Tibial nerve (tissue), 4 donors: ENCODE data around the gene ZNF521. TPM values are rescaled to one million over a fixed set of nuclear protein-coding genes. Genes with fewer than 3 reads are reported as not detected.

Experiments used
- DNase-seq, 2 donors: peaks; one replicate each; pipeline ENCODE4 v3.0.0-alpha.2; 2019; ENCODE audit warnings: low spot score in 2 of 2
- H3K27ac ChIP-seq, 4 donors: fragments of 200-600 bp; sonication (generic) in 3 of 4; one replicate each; pipeline ENCODE4 v1.5.1; 2017 to 2019; ENCODE audit warnings: mild to moderate bottlenecking in 1 of 4
- H3K27me3 ChIP-seq, 2 donors: fragments of 200-600 bp; sonication (generic) in 1 of 2; one replicate each; pipeline versions ENCODE4 v1.5.1 to v1.6.0; 2017 to 2019
- H3K36me3 ChIP-seq, 3 donors: fragments of 200-600 bp; sonication (generic); one replicate each; pipeline ENCODE4 v1.5.1; 2018 to 2019
- H3K4me1 ChIP-seq, 4 donors: fragments of 200-600 bp; sonication (generic) in 3 of 4; one replicate each; pipeline ENCODE4 v1.5.1; 2017 to 2019
- H3K4me3 ChIP-seq, 4 donors: fragments of 200-600 bp; sonication (generic) in 3 of 4; one replicate each; pipeline ENCODE4 v1.5.1; 2017 to 2019; ENCODE audit warnings: mild to moderate bottlenecking in 1 of 4, moderate library complexity in 1 of 4
- H3K9me3 ChIP-seq, 4 donors: fragments of 200-600 bp; sonication (generic) in 3 of 4; one replicate each; pipeline ENCODE4 v1.5.1; 2017 to 2019
- EP300 ChIP-seq, 2 donors: sonication (generic); formaldehyde crosslinking; IDR thresholded peaks; one replicate each; pipeline ENCODE4 v1.6.1; 2017; ENCODE audit warnings: antibody characterized with exemption in 2 of 2, mild to moderate bottlenecking in 1 of 2
- POLR2A ChIP-seq, 2 donors: fragments of 450-650 bp; IDR thresholded peaks; one replicate each; pipeline ENCODE4 v1.6.1; 2017; ENCODE audit warnings: antibody characterized with exemption in 2 of 2, mild to moderate bottlenecking in 2 of 2, moderate library complexity in 2 of 2
- WGBS, 2 donors: methylation state at CpG; one replicate each; pipeline ENCODE4 v1.1.5; 2018; 5-methylcytosine and 5-hydroxymethylcytosine counted together
- total RNA-seq, 4 donors: library from RNA; depleted of rRNA; stranded (reverse); fragments of >200 nt; gene quantifications; one replicate each; pipeline ENCODE4 v1.1.0, GENCODE V29; 2016
- TF ChIP-seq, protein P1 (sequence below), 5 experiments: fragments of 200-600 bp in 3 of 5; fragments of 450-650 bp in 2 of 5; sonication (generic) in 3 of 5; IDR thresholded peaks; one replicate each; pipeline ENCODE4 v1.5.1; 2016 to 2019; ENCODE audit warnings: antibody characterized with exemption in 5 of 5, mild to moderate bottlenecking in 3 of 5, moderate library complexity in 2 of 5

The ZNF521 gene
- total RNA-seq, 4 donors from 2014 or later = 32.7 to 66.3 (median 43.4) TPM

DNA sequence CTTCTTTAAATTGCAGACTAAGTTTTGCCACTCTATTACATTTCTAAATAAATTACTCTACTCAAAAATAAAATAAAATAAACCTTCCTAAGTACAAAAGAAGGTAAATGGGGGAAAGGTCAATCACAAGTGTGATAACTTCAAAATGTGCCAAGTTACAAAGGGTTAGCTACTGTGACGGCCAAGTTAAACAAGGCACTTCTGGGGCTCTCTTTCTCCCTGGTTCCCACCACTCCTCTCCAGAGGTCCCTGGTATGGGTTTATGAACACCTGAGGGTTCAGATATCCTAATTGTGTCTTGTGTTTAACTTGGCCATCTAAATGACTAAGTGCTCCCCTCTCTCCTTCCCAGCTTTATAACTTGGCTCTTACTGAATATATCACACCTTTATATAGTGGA is 5.4 kb downstream of the ZNF521 start:
- no peaks in the 10 kb centered on the region for H3K36me3 ChIP-seq
- WGBS, 2 donors = 84 to 87% methylated on average over 1 of the region's 1 CpG
- peak overlapping the region in 2 of 4 donors; percentile 34 to 51 for H3K27ac ChIP-seq
- no peak overlapping the region for H3K4me3 ChIP-seq
- TF ChIP-seq POLR2A (IDR thresholded peaks at IDR 0.05) = no peak
- TF ChIP-seq EP300 (IDR thresholded peaks at IDR 0.05) = no peak
- TF ChIP-seq, protein P1, sequence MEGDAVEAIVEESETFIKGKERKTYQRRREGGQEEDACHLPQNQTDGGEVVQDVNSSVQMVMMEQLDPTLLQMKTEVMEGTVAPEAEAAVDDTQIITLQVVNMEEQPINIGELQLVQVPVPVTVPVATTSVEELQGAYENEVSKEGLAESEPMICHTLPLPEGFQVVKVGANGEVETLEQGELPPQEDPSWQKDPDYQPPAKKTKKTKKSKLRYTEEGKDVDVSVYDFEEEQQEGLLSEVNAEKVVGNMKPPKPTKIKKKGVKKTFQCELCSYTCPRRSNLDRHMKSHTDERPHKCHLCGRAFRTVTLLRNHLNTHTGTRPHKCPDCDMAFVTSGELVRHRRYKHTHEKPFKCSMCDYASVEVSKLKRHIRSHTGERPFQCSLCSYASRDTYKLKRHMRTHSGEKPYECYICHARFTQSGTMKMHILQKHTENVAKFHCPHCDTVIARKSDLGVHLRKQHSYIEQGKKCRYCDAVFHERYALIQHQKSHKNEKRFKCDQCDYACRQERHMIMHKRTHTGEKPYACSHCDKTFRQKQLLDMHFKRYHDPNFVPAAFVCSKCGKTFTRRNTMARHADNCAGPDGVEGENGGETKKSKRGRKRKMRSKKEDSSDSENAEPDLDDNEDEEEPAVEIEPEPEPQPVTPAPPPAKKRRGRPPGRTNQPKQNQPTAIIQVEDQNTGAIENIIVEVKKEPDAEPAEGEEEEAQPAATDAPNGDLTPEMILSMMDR (IDR thresholded peaks at IDR 0.05) = no peak
- no peak for DNase-seq
- H3K9me3 ChIP-seq = no peaks in the 10 kb centered on the region
- H3K4me1 ChIP-seq = peaks cover 0 to 29% (median 3%) of the 10 kb centered on the region in 4 donors
- peaks cover 0 to 14% of the 10 kb centered on the region in 2 donors for H3K27me3 ChIP-seq

DNA sequence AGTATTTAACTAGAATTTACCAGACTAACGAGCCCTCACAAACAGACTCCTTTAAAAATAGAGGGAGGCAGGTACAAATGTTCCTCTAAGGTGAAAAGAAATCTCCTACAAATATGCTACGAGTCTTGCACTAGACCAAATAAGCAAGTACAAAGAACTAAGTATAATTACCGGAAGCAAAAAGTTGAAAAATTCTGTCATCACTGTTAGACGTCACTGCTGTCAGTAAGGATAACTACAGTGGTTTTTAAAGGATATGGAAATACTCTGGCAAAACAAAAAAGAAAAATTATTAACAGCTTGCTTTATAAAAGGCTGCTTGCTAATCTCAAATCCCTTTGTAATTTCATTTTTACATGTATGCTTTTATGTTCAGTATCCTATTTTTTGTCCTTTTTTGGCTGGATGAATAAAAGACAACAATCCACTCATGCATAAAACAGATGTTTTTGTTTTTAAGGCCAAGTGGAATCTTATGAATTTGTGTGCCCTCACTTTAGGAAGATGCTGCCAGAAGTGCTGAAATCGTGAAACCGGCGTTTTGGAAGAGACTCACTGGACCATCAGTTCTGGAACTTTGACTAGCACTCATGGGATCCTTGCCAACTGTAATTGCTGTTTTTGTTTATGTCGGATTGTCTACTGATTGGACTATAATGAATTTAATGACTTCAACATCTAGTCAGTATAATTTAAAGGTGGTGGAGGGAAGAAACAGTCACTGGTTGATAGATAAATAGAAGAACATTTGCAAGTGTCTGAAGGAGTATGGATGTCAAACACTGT is 6.7 kb downstream of the ZNF521 start:
- Histone ChIP-seq H3K4me1 (peaks cover 0 to 31% (median 2%) of the 10 kb centered on the region in 4 donors), H3K36me3 (no peaks in the 10 kb centered on the region), H3K27me3 (peaks cover 0 to 12% of the 10 kb centered on the region in 2 donors), H3K4me3 (no peak overlapping the region), H3K27ac (peak overlapping the region in 1 of 4 donors; percentile 59), H3K9me3 (no peaks in the 10 kb centered on the region)
- WGBS, 2 donors = 37 to 39% methylated on average over 8 of the region's 8 CpGs
- TF ChIP-seq POLR2A (IDR thresholded peaks at IDR 0.05) (no peak), EP300 (IDR thresholded peaks at IDR 0.05) (no peak)
- TF ChIP-seq, protein P1 (IDR thresholded peaks at IDR 0.05) = no peak
- DNase-seq = no peak

DNA sequence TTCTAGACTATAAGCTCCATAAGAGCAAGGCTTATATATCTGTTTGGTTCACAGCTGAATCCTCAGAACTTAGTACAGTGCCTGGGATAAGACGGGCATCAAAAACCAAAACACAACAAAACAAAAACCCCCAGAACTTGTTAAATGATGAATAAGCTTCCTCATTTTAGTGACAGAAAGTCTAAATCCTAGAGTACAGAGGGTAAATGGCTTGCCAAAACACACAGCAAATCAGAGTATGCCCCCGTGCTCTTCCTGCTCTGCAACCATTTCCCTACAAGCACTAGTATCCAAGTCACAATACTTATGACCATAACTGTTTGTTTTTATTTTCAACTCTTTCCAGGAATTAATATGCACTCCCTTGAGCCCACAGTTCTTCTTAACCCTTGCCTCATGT is 10.1 kb downstream of the ZNF521 start:
- no peak for DNase-seq
- Histone ChIP-seq H3K4me3 (no peak overlapping the region), H3K27me3 (peaks cover 0 to 3% of the 10 kb centered on the region in 2 donors), H3K9me3 (no peaks in the 10 kb centered on the region), H3K36me3 (no peaks in the 10 kb centered on the region), H3K4me1 (peaks cover 0 to 12% (median 0%) of the 10 kb centered on the region in 4 donors), H3K27ac (no peak overlapping the region)
- WGBS, 2 donors = 51 to 56% methylated on average over 2 of the region's 2 CpGs
- TF ChIP-seq, protein P1 (IDR thresholded peaks at IDR 0.05) = no peak
- TF ChIP-seq POLR2A (IDR thresholded peaks at IDR 0.05) = no peak

GRCh38 chr18:25340762-25341161 is 11.2 kb downstream of the ZNF521 start:
- Histone ChIP-seq H3K4me1 (peaks cover 0 to 12% (median 0%) of the 10 kb centered on the region in 4 donors), H3K27me3 (no peaks in the 10 kb centered on the region), H3K9me3 (no peaks in the 10 kb centered on the region), H3K36me3 (no peaks in the 10 kb centered on the region), H3K27ac (no peak overlapping the region), H3K4me3 (no peak overlapping the region)
- no peak for DNase-seq
- TF ChIP-seq EP300 (IDR thresholded peaks at IDR 0.05) (no peak), POLR2A (IDR thresholded peaks at IDR 0.05) (no peak)
- TF ChIP-seq, protein P1 (IDR thresholded peaks at IDR 0.05) = no peak
- 63 to 79% methylated on average over 3 of the region's 3 CpGs for WGBS, 2 donors

GRCh38 chr18:25335676-25336075 is 16.3 kb downstream of the ZNF521 start:
- DNase-seq = no peak
- H3K27ac ChIP-seq = no peak overlapping the region
- no peaks in the 10 kb centered on the region for H3K36me3 ChIP-seq
- TF ChIP-seq EP300 (IDR thresholded peaks at IDR 0.05) (no peak), POLR2A (IDR thresholded peaks at IDR 0.05) (no peak)
- TF ChIP-seq, protein P1 (IDR thresholded peaks at IDR 0.05) = no peak
- WGBS, 2 donors = 81 to 89% methylated on average over 6 of the region's 6 CpGs
- no peak overlapping the region for H3K4me3 ChIP-seq
- H3K27me3 ChIP-seq = no peaks in the 10 kb centered on the region
- H3K9me3 ChIP-seq = no peaks in the 10 kb centered on the region
- peaks cover 0 to 12% (median 0%) of the 10 kb centered on the region in 4 donors for H3K4me1 ChIP-seq
